A172 (cell line): ENCODE results near the gene ARHGAP26. TPM values are rescaled to one million over a fixed set of nuclear protein-coding genes. Genes with fewer than 3 reads are reported as not detected.
"Not testable (repeated sequence)": the region's sequence is repeated elsewhere in the genome, so short reads cannot be mapped to it uniquely, and the experiment has no call there.

Experiments used
- DNase-seq: peaks from one replicate; pipeline ENCODE4 v3.0.0-alpha.2; 2015; ENCODE audit warnings: low spot score
- total RNA-seq: library from RNA; depleted of rRNA; stranded (reverse); fragments of >200 nt; shearing (Covaris generic); gene quantifications from 2 replicates; pipeline ENCODE4 v1.2.3, GENCODE V29; 2014

ARHGAP26 gene
- total RNA-seq, 1 experiment from 2014 or later = 1.6 TPM

DNA sequence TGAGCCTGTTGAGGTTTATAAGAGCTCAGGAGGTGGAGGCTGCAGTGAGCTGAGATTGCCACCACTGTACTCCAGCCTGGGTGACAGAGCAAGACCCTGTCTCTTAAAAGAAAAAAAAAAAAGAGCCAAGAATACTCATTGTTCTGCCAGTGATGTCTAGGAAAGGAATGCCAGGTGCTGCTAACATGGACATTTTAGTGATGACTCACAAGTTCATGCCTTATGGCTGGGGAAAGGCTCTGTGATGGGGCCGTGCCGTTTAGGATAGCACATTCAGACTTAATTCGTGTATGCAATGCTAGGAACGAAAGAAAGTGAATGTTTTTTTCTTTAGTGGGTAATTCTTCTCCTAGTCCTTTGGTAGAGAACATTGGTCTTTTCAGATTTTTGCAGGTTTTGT lies 134.2 kb downstream of the ARHGAP26 start:
- peak; percentile 69 for DNase-seq

DNA sequence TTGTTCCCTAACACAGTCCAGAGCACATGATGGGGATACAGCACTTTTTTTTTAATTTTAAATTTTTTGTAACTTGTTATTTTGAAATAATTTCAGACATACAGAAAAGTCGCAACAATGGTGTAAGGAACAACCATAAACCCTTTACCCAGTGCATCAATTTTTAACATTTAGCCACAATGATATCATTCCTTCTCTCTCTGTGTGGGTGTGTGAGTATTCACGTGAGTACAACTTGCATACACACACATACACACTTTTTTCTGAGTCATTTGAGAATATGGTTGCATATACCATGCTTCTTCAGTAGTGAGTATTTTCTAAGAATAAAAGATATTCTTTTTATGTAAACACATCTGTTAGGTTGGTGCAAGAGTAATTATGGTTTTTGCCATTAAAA lies 135.2 kb downstream of the ARHGAP26 start:
- no peak for DNase-seq

DNA sequence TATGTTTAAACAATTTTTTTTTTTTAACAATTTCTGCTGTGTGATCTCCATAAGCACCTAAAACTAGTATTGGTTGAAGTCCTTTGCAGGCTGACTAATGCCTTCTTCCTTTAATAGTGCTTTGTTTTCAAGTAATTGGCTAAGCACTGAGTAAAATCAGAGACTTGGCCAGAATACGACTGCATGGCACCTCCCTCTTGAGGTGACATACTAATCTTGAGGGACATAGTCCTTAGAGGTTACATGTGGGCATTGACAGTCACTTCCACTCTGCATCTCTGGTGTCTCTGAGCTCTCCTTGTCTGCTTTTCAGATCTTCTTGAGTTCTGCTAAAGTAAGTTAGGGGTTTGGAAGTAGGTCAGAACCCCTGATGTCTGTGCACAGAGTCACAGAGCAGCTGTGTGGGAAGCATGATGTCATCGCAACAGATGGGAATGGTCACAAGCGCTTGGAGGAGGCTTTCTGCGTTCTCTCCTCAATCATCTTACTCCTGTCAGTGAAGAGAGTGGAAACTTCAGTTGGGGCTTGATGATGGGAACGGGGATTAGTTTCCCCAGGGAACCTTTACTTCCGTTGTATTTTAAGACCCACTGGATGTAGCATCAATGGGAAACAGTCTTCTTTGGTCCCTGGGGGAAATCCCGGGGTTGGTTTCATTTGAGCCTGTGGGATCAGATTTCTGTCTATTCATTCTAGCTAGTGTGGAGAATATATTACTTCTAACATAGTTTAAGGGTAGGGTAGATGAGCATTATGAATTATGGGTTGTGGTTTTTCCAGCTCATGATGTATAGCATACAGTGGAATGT lies 136.9 kb downstream of the ARHGAP26 start:
- no peak for DNase-seq

DNA sequence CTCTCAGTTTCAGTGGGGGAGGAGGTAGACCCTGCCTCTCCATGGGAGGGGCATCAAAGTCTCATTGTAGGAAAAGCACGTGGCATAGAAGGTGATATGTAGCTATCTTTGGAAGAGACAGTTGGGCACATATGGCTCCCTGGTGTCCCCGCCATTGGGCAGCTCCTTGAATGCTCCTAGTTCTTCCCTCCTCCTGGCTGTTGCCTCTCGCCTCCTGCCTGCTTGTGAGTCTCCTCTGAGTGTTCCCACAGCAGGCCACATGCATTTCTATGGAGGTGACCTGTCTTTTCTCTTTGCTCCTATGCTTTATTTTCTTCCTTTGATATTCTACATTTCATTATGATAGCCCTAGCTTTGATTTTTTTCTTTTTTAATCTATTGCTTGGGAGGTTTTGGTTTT lies 138.5 kb downstream of the ARHGAP26 start:
- DNase-seq = no peak

DNA sequence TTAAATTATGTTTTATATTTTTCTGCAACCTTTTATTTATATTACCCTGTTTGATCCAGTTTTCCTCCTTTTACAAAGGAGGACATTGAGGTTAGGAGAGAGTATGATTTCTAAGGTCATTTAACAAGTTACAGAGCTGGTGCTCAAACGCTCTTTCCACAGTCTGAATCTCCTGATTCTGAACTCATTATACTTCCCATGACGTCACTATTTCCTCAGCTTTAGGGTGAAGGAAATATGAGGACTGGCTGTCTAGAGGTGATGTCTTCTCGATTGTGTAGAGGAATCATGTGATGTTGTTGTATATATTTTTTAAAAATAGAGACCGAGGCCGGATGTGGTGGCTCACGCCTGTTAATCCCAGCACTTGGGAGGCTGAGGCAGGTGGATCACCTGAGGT lies 140.0 kb downstream of the ARHGAP26 start:
- DNase-seq = no peak

DNA sequence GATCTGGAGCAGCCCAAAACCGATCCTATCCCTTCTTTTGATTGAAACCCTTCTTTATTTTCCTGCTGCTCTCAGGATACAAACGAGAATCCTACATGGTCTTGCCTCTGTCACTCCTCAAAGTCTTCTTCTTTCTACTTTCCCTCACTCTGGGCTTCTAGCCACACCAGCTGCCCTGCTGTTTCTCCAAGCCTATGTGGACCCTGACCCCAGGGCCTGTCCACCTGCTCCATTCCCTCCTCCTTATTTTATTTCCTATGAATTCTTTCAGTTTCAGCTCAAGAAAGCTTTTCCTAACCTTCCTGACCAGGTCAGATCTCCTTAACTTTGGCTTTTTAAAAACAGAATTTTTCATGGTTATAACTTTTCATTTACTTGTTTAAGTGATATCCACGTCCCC lies 141.0 kb downstream of the ARHGAP26 start:
- DNase-seq = no peak

DNA sequence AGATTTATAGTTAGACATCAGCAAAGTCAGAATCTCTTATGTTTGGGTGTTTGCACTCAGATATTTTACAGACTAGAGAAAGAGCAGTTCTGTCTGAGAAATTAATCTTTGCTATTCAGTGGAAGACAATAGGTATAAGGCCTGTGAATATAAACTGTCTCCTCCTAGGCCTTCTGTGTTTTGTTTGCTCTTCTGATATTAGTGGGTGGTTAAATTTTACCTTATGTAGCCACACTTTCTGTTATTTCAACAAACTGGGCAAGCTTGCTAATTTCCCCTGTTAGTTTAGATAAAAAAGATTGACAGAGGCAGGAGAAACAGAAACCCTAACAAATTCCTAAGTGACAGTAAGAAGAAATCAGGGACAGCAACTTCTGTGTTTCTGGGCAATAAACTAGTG lies 141.6 kb downstream of the ARHGAP26 start:
- no peak for DNase-seq

DNA sequence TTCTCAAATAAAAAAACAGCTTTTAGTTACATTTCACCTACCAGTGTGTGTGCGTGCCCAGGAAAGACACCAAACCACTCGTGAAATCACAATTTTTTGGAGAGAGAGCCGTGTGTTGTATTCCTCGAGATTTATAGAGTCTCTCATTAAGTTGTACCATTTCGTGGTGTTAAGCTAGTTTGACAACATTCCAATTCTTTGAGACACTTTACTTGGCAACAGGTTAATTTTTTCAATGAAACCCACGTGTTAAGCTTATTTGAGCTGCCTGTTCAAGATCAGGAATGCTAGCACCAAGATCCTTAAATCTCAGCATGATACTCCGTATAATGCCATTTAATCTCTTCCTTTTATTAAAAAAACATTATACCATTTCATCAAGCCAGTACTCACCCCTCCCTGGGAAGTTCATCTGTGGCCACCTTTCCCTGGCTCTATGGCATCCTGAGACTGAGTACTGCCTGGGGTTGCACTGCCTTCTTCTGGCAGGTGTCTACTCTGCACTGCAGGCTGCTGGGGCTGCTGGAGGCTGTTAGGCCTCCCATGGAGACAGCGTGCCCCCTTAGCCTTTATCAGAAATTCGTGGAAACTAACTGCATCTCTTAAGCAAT lies 143.7 kb downstream of the ARHGAP26 start:
- no peak for DNase-seq

DNA sequence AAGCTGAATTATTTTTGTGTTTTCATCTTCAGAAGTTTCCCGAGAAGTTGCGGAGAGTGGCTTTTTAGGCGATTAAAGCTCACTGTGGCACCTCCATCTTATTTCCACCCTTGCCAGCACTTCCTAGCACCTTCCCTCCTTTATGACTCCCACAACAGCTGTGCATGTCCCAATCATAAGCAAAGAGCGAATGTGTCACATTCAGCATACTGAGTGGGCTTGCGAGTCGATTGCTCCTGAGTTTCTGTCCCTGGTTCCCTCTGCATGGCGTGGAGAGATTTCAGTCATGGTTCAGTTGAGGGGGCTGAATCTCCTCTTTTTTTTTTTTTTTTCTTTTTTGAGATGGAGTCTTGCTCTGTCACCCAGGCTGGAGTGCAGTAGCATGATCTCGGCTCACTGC lies 144.9 kb downstream of the ARHGAP26 start:
- DNase-seq = no peak

DNA sequence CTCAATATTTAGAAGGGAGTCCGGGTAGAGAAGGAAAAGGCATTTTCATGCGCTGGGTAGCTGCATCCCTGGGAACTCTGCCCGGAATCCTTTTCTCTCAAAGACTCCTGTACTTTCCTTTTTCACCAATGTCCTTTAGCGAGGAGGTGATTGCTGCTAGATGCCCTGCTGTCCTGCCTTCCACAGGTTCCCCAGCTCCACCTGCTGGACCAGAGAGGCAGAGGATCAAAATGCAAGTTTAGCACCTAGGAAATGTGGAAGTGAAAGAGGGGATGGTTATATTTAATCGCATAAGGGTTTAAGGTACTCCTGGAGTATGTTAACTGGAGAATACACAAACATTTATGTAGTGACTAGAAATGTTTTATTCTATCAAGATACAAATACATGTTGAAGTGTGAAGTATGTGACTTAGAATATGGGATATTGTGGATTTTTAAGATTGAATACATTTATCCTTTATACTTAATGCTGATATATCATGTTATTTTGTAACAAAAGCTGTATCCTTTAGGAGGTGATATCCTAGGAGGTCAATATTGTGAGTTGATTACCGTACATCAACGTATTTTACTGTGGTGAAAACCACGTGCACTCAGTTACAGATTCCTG lies 145.7 kb downstream of the ARHGAP26 start:
- peak; percentile 55 for DNase-seq

DNA sequence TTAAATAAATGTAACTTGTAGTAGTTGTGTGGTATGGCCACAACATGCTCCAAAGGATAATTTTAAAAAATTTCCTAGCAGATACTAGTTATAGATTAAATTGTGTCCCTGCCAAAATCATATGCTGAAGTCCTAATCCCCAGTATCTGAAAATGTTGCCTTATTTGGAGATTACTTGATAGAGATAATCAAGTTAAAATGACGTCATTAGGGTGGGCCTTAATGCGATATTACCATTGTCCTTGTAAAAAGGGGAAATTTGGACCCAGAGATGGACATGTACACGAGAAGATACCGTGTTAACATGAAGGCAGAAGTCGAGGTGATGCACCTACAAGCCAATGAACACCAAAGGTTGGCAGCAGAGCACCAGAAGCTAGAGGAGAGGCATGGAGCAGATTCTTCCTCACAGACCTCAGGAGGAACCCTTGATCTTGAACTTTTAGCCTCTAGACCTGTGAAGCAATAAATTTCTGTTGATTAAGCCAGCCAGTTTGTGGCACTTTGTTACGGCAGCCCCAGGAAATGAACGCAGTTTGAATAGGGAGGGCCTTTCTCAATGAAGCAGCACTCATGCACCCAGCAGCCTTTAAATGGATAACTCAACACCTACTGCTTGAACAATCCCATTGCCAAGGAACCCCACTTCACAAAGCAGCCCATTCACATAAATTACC lies 148.9 kb downstream of the ARHGAP26 start:
- DNase-seq = no peak

DNA sequence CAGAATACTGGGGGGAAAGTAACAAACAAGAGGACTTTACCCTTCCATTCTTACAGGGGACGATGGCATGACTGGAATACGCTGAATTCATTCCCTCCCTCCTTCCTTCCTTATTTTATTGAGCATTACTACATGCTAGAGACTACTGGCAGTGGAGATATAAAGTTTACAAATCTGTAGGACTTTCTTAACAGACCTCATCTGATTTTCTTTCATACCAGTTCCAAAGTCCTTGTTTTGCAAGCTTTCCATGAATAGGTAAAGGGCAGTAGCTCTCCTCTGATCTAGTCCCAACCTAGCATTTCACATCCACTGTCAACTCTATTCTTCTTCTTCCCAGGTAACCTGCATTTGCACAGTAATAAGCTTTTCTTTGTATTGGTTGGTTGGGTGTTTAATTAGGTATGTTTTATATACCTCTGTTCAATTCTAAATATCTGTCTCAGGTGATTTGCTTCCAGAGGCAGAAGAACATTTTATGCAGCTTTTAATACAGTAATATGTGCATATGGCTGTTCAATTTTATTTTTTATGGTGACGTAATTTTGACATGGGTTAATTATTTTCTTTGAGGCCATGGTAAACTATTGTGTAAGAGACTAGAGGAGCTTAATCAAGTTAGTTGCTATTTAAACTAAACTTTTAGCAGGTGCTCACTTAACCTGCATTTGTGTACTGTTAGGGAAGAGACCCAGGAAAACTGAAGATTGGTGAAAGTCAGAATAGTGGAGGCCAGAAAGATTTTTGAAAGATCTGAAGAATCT lies 150.9 kb downstream of the ARHGAP26 start:
- DNase-seq = no peak

DNA sequence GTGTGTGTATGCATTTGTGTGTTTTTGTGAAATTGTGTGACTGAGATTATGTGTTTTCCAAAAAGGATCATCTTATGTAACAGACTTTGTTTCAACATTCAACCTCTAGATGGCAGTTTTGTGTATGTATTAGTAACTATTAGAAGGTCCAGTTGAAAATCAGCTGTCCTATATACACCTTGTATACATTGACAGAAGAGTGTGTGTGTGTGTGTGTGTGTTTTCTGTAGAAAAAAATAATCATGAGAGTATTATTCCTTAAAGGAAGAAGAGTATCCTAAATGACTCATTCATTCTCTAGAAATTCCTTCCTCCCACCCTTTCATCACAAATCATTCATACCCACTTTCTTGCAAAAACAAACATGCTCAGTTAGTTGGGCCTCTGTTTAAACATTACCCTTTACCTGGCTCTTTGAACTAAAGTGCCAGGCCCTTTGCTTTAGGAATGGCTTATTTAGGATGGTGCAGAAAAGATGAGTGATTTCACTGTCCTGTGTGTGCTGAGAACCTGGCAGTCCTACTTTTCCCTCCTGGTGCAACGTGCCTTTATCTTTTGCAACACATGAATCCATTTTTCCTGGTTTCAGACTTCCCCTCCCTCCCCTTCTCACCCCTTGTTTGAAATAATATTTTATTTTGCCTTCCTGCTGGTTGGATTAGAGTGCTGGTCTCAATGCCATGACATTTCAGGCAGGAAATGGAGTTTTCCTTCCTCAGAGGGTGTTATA lies 152.2 kb downstream of the ARHGAP26 start:
- peak; percentile 54 for DNase-seq

DNA sequence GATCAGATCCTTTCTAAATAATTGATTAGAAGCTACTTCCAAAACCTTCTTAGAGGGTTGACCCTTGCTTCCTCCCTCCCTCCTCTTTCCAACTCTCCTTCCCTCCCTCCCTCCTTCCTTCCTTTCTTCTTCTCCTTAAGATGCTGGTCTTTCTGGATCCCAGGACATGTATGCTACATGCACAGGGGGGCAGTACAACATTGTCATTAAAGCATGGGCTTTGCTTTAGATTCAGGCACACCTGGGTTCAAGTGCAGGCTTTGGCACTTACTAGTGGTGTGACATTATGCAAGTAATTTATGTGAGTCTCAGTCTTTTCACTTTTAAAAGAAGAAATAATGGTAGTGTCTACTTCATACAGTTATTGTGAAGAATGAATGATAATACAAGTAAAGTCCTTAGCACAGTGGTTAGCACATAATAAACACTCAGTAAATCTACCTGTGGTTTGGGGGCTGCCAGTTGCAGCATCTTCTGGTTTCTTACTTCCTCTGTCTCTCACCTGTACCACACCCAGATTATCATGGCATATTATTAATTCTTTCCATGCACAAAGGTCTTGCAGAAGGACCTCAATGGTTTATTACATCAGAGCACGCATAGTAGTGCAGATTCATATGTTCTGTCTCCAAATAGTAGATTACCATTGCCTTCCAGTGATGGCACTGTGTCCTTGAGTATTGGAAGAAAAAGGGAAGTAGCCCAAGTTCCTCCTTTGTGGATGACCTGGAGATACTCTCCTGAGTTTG lies 154.1 kb downstream of the ARHGAP26 start:
- DNase-seq = no peak

DNA sequence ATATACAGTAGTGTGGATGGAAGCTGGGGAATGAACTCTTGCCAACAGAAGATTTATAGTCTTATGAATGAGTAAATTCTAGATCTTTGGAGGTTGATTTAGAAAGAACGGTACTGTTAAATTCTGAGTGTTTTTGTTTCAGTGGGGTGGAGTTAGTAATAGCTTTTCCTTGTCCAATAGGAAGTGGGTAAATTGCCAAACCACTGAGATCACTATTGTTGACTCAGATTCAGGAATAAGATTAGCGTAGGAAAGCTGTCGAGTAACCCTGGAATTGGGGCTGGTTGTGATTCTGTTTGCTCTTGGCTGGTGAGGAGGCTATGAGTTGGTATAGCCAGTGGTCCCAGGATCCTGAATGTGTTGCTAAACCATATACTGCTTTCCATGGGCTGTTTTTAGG lies 155.6 kb downstream of the ARHGAP26 start:
- DNase-seq = peak; percentile 66

DNA sequence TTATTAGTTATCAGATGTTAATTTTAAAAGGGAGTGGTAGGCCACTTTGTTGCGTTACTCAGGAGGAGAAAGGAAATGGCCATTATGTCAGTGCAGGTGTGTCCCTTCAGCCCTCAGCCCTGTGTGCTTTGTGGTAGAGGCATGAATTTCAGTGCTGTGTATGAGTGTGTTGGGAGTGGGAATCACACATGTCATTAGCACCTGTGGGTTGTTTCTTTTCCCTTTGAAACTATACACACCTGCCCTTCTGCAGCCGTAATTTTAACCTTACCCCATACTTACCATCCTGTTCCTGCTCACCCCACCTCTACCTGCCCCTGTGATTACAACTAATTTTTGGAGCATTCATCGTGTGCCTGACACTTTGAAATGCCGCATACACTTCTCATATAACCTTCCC lies 156.4 kb downstream of the ARHGAP26 start:
- DNase-seq = no peak

DNA sequence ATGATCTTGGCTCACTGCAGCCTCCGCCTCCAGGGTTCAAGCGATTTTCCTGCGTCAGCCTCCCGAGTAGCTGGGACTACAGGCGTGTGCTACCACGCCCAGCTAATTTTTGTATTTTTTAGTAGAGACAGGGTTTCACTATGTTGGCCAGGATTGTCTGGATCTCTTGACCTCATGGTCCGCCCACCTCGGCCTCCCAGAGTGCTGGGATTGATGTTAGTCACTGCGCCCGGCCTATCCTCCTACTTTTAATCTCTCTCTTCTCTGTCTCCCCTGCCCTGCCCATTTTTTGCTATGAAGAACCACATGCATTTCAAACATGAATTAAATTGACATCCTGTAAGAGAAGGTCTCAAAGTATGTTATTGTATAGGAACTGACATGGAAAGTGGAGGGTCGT lies 158.8 kb downstream of the ARHGAP26 start:
- not testable (repeated sequence) for DNase-seq

DNA sequence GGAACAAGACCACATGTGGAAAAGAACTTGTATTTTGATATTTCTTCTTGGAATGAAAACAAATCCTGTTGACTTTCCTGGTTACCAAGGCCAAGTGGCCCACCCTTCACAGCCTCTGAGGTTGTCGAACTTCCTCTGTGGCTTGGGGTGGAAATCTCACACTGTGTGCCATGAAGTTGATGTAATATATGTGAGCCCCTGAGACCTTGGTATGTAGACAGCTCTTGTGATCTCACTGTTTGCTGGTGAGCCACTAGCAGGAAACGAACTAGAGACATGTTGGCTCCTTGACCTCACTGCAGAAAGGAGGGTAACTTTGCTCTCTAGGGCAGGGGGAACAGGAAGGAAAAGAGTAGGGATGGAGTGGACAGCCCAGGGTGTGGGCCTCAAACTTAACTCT lies 159.4 kb downstream of the ARHGAP26 start:
- no peak for DNase-seq

DNA sequence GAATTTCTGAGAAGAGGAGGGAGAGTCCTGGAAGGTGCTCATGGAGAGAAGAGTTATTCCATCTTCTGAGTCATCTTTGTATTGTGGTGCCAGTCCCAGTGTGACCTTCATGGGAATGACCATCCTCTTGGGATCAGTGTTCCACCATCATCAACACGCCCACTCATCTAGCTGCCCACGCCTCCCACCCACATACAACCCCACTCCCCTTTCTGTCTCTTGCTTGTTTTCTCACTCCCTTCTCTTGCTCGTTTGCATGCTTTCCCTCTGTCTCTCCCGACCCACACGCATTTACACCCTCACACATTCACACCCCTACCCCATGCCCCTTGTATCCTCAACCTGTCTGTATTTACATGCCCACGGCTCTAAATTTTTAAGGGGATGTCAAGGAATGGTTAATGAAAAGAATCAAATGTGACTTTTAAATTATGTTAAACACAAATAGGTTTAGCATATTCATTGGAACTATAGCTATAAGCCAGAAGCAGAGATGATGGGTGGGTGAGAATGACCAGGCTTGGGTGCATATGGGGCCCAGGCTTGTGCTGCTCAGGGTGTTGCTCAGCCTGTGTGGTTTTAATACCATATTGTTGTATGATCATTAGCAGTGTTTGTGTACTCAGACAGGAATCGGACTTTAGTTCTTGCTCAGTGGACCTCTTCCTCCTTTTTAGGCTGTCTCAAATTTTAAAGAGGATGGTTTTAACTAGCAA lies 160.4 kb downstream of the ARHGAP26 start:
- no peak for DNase-seq
